Smooth muscle cell (in vitro differentiated cells): ENCODE data around the gene C9orf72. TPM values are rescaled to one million over a fixed set of nuclear protein-coding genes. Genes with fewer than 3 reads are reported as not detected.

ENCODE experiments used
- DNase-seq: peaks from one replicate; lab custom pipeline; 2025; ENCODE audit not compliant: unreplicated experiment; lab: John Stamatoyannopoulos, UW
- H2AFZ ChIP-seq: fragments of 200-600 bp; sonication (generic); 2 replicates; pipeline ENCODE4 v1.6.0; 2016; ENCODE audit warnings: antibody characterized with exemption, low read depth, mild to moderate bottlenecking
- H3F3A ChIP-seq: fragments of 200-600 bp; sonication (generic); 2 replicates; pipeline ENCODE4 v1.6.0; 2017; ENCODE audit warnings: antibody characterized with exemption, low read depth
- H3K27ac ChIP-seq: fragments of 200-600 bp; sonication (generic); 2 replicates; pipeline ENCODE4 v1.5.1; 2016; ENCODE audit warnings: low read depth, mild to moderate bottlenecking
- H3K27me3 ChIP-seq: fragments of 200-600 bp; sonication (generic); 2 replicates; pipeline ENCODE4 v1.6.1; 2016; ENCODE audit warnings: low read depth, mild to moderate bottlenecking
- H3K36me3 ChIP-seq: fragments of 200-600 bp; sonication (generic); 2 replicates; pipeline ENCODE4 v1.5.1; 2016; ENCODE audit warnings: low read depth
- H3K4me1 ChIP-seq: fragments of 200-600 bp; sonication (generic); 2 replicates; pipeline ENCODE4 v1.5.1; 2016; ENCODE audit warnings: low read depth
- H3K4me2 ChIP-seq: fragments of 200-600 bp; sonication (generic); 2 replicates; pipeline ENCODE4 v1.6.0; 2016; ENCODE audit warnings: mild to moderate bottlenecking
- H3K4me3 ChIP-seq: fragments of 200-600 bp; sonication (generic); 2 replicates; pipeline ENCODE4 v1.5.1; 2016; ENCODE audit warnings: mild to moderate bottlenecking
- H3K79me2 ChIP-seq: fragments of 200-600 bp; sonication (generic); 2 replicates; pipeline ENCODE4 v1.6.0; 2016; ENCODE audit warnings: low read depth, mild to moderate bottlenecking
- H3K9ac ChIP-seq: fragments of 200-600 bp; sonication (generic); 2 replicates; pipeline ENCODE4 v1.6.0; 2016; ENCODE audit warnings: low read depth
- H3K9me3 ChIP-seq: fragments of 200-600 bp; sonication (generic); replicated peaks from 2 replicates; pipeline ENCODE4 v1.5.1; 2016; ENCODE audit warnings: low read depth
- H4K20me1 ChIP-seq: fragments of 200-600 bp; sonication (generic); 2 replicates; pipeline ENCODE4 v1.6.0; 2016; ENCODE audit warnings: low read depth
- WGBS: methylation state at CpG from one replicate; pipeline ENCODE4 v1.1.7; 2016; ENCODE audit warnings: low lambda C conversion rate; 5-methylcytosine and 5-hydroxymethylcytosine counted together
- polyA plus RNA-seq: library from polyadenylated mRNA; unstranded; fragments of >200 nt; fragmentation: Nextera tagmentation; extraction: Ambion mirVana; gene quantifications from 2 replicates; pipeline ENCODE4 v1.2.1, GENCODE V29; 2016
- total RNA-seq: library from RNA; depleted of rRNA; stranded (reverse); fragments of >200 nt; gene quantifications from 2 replicates; pipeline ENCODE4 v1.2.3, GENCODE V29; 2014
- TF ChIP-seq, protein P1 (sequence below): fragments of 200-600 bp; sonication (generic); IDR thresholded peaks from 2 replicates; pipeline ENCODE4 v1.5.1; 2017; ENCODE audit warnings: borderline replicate concordance, mild to moderate bottlenecking, antibody characterized with exemption; ENCODE audit not compliant: insufficient read depth, poor library complexity, severe bottlenecking

The C9orf72 gene
- total and polyA plus RNA-seq, 2 experiments from 2014 or later, result 8.2 to 12.5 TPM

GRCh38 chr9:27584931-27585330, 11.7 kb upstream of the C9orf72 start:
- no peak for DNase-seq
- H3K4me2 ChIP-seq, result no peak overlapping the region
- no peak overlapping the region for H3K27ac ChIP-seq
- no peak overlapping the region for H2AFZ ChIP-seq
- no peaks in the 10 kb centered on the region for H3K27me3 ChIP-seq
- H3F3A ChIP-seq, result no peaks in the 10 kb centered on the region
- H3K9ac ChIP-seq, result no peak overlapping the region
- H3K79me2 ChIP-seq, result no peaks in the 10 kb centered on the region
- H4K20me1 ChIP-seq, result no peaks in the 10 kb centered on the region
- TF ChIP-seq, protein P1, sequence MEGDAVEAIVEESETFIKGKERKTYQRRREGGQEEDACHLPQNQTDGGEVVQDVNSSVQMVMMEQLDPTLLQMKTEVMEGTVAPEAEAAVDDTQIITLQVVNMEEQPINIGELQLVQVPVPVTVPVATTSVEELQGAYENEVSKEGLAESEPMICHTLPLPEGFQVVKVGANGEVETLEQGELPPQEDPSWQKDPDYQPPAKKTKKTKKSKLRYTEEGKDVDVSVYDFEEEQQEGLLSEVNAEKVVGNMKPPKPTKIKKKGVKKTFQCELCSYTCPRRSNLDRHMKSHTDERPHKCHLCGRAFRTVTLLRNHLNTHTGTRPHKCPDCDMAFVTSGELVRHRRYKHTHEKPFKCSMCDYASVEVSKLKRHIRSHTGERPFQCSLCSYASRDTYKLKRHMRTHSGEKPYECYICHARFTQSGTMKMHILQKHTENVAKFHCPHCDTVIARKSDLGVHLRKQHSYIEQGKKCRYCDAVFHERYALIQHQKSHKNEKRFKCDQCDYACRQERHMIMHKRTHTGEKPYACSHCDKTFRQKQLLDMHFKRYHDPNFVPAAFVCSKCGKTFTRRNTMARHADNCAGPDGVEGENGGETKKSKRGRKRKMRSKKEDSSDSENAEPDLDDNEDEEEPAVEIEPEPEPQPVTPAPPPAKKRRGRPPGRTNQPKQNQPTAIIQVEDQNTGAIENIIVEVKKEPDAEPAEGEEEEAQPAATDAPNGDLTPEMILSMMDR, result no peak
- no peaks in the 10 kb centered on the region for H3K4me1 ChIP-seq
- H3K36me3 ChIP-seq, result no peaks in the 10 kb centered on the region
- no peaks in the 10 kb centered on the region for H3K9me3 ChIP-seq
- H3K4me3 ChIP-seq, result no peak overlapping the region

DNA sequence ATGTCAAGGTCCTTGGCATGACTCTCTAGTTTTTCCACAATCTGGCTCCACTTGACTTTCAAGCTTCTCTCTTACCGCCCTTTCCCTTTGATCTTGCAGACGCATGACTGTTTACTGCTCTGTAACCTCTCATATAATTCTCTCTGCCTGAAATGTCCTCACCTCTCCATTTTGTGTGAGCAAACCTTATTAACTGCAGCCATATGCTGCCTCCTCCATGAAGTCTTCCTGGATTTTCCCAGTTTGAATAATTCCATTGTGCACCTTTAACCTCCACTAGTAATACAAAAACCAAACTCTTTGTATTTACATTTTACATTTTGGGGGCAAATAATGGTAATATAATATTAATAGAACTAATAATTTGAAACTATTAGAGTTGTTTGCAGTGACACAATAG, 9.5 kb upstream of the C9orf72 start:
- Histone ChIP-seq H2AFZ (no peak overlapping the region), H3K36me3 (no peaks in the 10 kb centered on the region), H3K27me3 (no peaks in the 10 kb centered on the region), H3K4me1 (no peaks in the 10 kb centered on the region), H3K4me3 (no peak overlapping the region), H4K20me1 (no peaks in the 10 kb centered on the region), H3F3A (no peaks in the 10 kb centered on the region), H3K4me2 (no peak overlapping the region), H3K79me2 (no peaks in the 10 kb centered on the region), H3K9ac (no peak overlapping the region), H3K9me3 (no peaks in the 10 kb centered on the region), H3K27ac (no peak overlapping the region)
- WGBS, result 86% methylated on average over 2 of the region's 2 CpGs
- TF ChIP-seq, protein P1, result no peak
- no peak for DNase-seq

- 88% methylated on average over 1 of the region's 1 CpG for WGBS
- Histone ChIP-seq H3K79me2 (no peaks in the 10 kb centered on the region), H3K27me3 (no peaks in the 10 kb centered on the region), H3F3A (no peaks in the 10 kb centered on the region), H3K4me2 (no peak overlapping the region), H2AFZ (no peak overlapping the region), H3K36me3 (no peaks in the 10 kb centered on the region), H3K9me3 (no peaks in the 10 kb centered on the region), H3K4me3 (no peak overlapping the region), H3K4me1 (no peaks in the 10 kb centered on the region), H3K9ac (no peak overlapping the region), H3K27ac (no peak overlapping the region), H4K20me1 (no peaks in the 10 kb centered on the region)
- TF ChIP-seq, protein P1, result no peak
- no peak for DNase-seq
These were observed 8.5 kb upstream of the C9orf72 start for GRCh38 chr9:27581826-27582225.
